D721Med (cell line): ENCODE results near the gene THRSP.
"Not testable (repeated sequence)": the region's sequence is repeated elsewhere in the genome, so short reads cannot be mapped to it uniquely, and the experiment has no call there.

Experiments used
- DNase-seq: peaks from one replicate; pipeline ENCODE4 v3.0.0; 2011; ENCODE audit warnings: low spot score; ENCODE audit not compliant: insufficient read length
- FAIRE-seq: peaks from 2 replicates; lab custom pipeline; 2011; peaks lifted over from hg19 to GRCh38; lab: Jason Lieb, UNC
- CTCF ChIP-seq: IDR thresholded peaks from 2 replicates; pipeline ENCODE4 v1.5.1; 2012; ENCODE audit warnings: mild to moderate bottlenecking, control low read depth; ENCODE audit not compliant: insufficient read depth; ENCODE audit errors: missing control alignments

Gene THRSP

GRCh38 chr11:78023426-78023825 lies 40.2 kb upstream of the THRSP start:
- DNase-seq = no peak
- FAIRE-seq = no peak
- TF ChIP-seq CTCF = no peak

- no peak for TF ChIP-seq CTCF
- DNase-seq (no peak), FAIRE-seq (no peak)
Measured at GRCh38 chr11:78025378-78025777, 38.3 kb upstream of the THRSP start.

GRCh38 chr11:78027759-78028158 lies 35.9 kb upstream of the THRSP start:
- DNase-seq (no peak), FAIRE-seq (no peak)
- no peak for TF ChIP-seq CTCF

- FAIRE-seq = not testable (repeated sequence)
Measured at GRCh38 chr11:78028423-78028822, 35.2 kb upstream of the THRSP start.

GRCh38 chr11:78030429-78031325 lies 33.0 kb upstream of the THRSP start:
- no peak for DNase-seq
- no peak for TF ChIP-seq CTCF
- FAIRE-seq = no peak

More at GRCh38 chr11:78028423-78028822, 35.2 kb upstream of the THRSP start:
- DNase-seq = not testable (repeated sequence)

GRCh38 chr11:78031629-78032028 lies 32.0 kb upstream of the THRSP start:
- DNase-seq = no peak
- no peak for FAIRE-seq
- TF ChIP-seq CTCF = no peak

GRCh38 chr11:78032090-78032489 lies 31.6 kb upstream of the THRSP start:
- FAIRE-seq (no peak), DNase-seq (no peak)
- no peak for TF ChIP-seq CTCF

- FAIRE-seq (no peak), DNase-seq (no peak)
- TF ChIP-seq CTCF = no peak
Measured at GRCh38 chr11:78033040-78033439, 30.6 kb upstream of the THRSP start.
